ENCODE results near the gene TTC23. TPM values are rescaled to one million over a fixed set of nuclear protein-coding genes. Genes with fewer than 3 reads are reported as not detected.
"Not testable (repeated sequence)": the region's sequence is repeated elsewhere in the genome, so short reads cannot be mapped to it uniquely, and the experiment has no call there.

TTC23 gene
- total RNA-seq, 1 experiment from 2014 or later, result 38.3 TPM

DNA sequence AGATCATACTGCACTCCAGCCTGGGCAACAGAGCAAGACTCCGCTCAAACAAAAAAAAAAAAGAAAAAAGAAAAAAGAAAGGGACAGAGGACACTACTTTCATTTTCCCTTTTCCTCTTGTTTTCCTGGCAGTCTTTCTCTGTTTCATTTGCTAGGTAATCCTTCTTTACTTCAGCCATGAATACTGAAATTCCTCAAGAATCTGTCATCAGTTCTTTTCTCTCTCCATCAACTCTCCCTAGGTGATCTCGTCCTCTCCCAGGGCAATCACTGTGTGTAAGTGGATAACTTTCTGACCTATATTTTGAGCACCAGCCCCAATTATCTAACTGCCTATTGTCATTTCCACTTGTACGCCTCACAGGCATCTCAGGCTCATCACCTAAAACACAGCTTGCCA lies 51.5 kb downstream of the TTC23 start:
- DNase-seq (ENCODE audit: low read depth), result peak; percentile 7

DNA sequence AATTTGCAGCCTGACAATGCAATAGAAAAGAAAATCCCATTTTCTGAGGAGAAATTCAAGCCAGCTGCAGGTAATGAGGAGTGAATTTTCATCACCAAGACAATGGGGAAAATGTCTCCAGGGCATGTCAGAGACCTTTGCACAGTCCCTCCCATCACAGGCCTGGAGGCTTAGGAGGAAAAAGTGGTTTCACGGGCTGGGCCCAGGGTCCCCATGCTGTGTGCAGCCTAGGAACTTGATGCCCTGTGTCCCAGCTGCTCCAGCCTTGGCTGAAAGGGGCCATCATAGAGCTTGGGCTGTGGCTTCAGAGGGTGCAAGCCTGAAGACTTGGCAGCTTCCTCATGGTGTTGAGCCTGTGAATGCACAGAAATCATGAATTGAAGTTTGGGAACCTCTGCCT lies 57.2 kb downstream of the TTC23 start:
- DNase-seq (ENCODE audit: low read depth), result not testable (repeated sequence)

DNA sequence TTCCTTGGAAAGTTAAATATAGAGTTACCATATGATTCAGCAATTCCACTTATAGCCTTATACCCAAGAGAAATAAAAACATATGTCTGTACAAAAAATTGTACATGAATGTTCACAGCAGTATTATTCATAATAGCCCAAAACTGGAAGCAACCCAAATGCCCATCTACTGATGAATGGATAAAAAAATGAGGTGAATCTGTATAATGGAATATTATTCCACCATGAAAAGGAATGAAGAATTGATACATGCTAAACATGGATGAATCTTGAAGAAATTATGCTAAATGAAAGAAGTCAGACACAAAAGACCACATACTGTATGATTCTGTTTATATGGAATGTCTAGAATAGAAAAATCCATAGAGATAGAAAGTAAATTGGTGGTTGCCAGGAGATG lies 61.4 kb downstream of the TTC23 start:
- DNase-seq (ENCODE audit: low read depth), result no peak

DNA sequence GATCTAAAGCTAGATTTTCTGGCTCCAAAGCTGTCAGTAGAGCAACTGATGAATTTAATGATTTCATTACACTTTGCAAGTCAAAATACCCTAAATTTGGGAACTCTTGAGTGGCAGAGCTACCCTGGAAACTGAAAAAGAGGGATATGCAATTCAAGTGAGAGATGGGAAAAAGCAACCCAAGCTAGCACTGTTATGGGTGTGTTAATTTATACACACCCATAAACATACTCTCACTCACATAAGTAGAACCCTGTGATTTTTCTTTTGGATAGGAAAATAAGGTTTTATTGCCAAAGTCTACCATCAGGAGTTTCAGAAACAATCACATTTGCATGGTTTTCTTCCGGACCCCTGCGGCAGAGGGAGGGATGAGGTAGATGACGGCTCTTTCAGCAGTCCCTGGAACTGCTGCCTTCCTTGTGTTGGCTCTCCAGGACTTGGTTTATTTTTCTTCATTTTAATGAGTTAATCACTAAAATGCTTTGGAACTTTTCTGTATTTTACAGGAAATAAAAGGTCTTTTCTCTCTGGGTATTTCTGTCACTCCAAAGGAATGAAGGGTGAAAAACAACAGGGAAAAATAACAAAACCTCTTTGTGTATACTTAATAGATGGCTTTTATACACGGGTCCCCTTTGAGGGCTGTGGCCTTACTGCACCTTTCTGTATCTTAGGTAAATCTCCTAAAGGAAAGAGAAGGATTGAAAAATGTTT lies 63.8 kb downstream of the TTC23 start:
- no peak for DNase-seq (ENCODE audit: low read depth)

DNA sequence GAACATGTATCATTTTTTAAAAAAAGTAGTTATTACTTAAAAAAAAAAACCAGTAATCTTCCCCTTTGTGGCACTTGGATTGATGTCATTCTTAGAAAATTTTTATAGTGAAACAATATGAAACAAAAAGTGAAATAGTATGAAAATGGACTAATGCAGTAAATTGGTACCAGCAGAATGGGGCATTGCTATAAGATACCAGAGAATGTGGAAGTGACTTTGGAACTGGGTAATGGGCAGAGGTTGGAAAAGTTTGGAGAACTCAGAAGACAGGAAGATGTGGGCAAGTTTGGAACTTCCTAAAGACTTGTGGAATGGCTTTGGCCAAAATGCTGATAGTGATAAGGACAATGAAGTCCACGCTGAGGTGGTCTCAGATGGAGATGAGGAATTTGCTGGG lies 66.6 kb downstream of the TTC23 start:
- DNase-seq (ENCODE audit: low read depth), result no peak

DNA sequence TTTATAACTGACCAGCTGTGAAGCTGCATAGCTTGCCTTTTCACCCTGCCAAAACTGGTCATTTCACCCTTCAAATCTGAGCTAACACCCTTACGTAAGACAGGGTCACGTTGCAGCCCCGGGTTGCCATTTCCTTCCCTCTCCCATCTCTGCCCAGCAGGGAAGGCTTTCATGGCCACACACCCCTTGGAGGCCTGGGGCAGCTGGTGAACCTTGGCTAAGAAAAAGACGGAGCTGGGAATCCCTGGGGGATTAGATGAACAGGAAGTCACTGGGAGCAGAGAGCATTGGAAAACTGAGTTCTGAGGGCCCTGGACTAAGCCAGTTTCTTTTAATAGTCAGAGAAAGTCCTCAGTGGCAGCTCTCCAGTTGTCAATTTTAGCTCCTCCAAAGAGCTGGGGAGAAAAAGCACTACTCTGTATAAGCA lies 67.8 kb downstream of the TTC23 start:
- no peak for DNase-seq (ENCODE audit: low read depth)

DNA sequence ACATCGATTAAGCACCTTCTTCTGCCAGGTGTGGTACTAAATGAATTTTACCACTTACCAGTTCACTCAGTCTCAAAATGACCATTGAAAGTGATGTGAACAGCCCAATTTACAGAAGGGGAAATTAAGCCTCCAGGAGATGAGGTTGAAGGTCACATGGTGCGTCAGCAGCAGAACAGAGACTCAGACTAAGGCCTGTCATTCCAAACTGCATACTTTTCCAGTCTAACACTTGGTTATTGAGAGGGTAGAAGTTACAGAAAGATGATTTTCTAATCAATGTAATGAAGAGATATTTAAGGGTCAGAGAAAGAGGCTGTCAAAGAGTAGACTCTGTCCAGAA lies 68.4 kb downstream of the TTC23 start:
- DNase-seq (ENCODE audit: low read depth), result no peak

DNA sequence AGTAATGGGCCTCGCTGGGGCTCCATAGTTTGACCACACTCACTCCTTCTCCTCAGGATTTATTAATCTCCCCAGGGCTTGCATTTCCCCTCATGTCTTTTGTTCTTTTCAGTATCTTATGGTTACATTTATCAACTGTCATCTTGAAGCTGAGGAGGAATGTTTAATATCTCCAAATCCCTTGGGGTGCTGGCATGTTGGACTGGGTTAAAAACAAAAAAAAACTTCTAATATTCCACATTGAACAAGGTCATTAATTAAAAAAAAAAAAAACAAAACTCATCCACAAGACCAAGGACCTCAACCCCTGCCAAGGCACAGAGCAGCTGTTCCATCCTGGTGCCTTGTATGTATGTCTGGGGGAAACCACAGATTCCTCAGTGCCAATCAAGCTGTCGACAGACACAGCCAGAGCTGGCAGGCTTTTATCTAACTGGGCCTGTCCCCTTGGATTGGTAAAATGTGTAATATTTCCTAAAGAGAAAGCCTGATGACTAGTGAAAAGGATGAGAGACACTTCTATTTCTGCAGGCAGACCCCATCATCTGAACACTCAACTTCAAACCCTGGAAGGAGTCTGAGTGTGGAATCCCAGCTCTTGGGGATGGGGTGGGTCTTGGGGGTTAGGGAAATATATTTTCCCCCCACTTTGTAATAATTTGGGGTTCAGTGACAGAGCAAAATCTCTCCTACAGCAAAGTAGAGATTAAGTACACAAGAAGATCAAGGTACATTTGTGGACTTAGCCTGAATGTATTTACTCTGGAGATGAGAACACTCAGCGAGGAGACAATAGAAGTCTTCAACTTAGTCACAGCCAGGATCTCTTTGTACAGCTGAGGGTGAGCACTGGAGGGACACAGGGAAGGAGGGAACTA lies 69.1 kb downstream of the TTC23 start:
- no peak for DNase-seq (ENCODE audit: low read depth)

DNA sequence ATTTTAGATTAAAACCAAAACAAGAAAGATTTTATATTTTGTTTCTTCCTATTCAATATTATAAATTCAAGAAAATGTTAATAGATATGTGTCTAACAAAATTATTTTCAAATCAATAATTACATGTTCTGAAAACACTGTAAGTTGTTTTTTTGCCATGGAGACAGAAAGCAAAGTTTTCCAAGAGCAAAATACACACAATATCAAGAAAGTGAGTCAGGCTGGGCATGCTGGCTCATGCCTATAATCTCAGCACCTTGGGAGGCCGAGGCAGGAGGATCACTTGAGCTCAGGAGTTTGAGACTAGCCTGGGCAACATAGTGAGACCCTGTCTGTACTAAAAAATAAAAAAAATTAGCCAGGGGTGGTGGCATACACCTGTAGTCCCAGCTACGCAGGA lies 71.7 kb downstream of the TTC23 start:
- DNase-seq (ENCODE audit: low read depth), result no peak

DNA sequence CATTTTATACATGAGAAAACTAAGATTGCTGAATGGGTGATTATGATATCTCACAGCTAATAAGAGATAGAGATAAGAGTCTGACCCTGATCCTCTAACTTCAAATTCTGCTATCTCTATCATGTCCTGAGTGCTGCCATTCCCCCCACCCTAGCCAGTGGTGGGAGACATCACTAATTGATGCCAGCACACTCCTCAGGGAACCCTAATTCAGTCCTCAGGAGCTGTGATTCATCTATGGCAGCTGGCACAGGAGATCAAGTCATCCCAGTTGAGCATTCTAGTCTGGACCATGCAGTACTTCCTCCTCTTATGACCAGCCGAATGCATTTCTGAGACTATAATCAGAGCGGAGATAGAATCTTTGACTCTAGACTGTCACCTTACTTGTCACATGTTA lies 72.6 kb downstream of the TTC23 start:
- no peak for DNase-seq (ENCODE audit: low read depth)

DNA sequence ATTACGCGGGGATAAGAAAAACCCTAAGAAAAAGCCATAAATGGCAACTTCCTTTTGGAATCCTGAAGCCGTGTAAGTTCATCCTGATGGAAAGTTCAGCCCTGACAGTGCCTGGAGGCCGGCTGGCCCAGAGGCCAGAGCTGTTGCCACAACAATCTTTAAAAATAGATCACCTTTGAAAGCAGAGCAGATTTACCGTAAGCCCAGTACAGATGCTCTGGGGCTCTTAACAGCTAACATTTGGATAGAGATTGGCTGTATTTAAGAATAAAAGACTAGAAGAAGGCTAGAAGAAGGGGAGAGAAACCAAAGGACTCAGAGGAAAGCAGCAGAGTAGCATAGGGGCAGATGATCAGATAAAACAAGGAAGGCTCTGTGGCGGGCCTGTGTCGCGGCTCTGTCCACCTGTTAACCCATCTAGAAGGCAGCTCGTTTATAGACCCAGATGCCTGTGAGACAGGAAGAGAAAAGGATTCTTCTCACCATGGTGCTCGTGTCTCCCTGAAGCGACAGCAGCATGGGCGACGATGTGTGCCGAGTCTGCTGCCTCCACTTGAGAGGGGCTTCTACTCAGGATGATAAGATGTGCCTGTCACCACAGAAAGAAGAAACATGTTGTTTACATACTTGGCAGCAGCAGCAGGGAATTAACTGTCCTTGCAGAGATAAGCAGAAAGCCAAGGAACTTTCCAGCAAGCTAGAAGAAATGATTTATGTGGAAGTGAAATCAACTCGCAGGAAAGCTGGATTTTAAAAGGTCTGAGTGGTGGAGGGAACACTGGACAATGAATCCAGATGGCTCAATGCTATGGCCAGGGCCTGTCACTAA lies 74.6 kb downstream of the TTC23 start:
- no peak for DNase-seq (ENCODE audit: low read depth)

DNA sequence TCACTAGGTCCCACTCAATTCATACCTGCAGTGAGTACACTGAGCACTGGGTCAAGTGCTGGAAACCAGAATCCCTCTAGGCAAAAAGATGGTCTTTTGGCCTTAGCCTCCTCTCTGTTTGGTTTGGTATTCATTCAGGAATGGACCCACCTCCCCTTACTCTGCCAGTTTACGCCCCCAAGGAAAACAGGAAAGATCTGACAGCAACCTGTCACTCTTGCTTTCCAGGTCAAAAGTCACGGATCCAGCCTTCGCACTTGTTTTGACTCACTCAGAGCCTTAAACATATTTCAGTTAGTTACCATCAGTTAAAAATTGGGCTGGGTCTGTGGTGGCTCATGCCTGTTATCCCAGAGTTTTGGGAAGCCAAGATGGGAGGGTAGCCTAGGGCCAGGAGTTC lies 76.4 kb downstream of the TTC23 start:
- DNase-seq (ENCODE audit: low read depth), result no peak

DNA sequence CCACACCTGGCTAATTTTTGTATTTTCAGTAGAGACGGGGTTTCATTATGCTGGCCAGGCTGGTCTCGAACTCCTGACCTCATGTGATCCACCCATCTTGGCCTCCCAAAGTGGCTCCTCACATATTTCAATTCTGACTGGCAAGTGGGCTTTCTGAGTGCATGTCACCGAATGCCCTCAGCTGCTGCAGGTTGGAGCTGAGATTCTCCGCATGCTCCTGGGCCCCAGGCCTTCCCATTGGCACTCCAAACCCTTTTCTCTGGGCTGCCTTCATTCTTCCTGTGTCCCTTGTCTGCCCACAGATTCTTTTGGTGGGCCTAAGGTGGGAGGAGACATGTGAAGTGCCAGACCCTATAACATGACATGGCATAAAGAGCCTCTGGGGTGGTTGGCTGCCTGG lies 77.2 kb downstream of the TTC23 start:
- no peak for DNase-seq (ENCODE audit: low read depth)

DNA sequence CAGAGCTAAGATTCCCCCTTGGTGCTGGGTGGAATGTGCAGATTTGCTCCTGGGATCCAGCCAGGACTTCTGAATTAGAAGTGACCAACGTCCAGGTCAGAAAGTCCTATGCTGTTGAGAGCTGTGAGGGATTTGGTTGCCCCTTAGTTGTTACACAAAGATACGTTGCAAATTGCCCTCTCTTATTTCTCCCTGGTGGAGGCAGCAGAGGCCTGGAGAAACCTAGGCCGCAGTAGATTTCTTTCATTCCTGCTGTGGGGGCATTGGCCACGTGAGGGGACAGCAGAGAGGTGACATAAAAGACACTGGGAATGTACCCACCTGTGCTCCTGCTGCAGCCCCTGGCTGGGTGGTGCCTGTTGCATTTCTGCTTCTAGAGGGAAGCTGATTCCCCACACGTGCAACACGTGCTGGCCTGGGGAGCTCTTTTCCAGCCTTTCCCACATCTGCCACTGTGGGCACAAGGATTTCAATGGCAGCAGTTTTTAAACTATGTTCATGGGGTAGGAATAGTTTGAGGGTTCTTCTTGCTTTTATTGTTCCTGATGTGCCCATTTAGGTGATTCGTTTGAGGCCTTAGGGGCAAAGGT lies 78.8 kb downstream of the TTC23 start:
- no peak for DNase-seq (ENCODE audit: low read depth)

DNA sequence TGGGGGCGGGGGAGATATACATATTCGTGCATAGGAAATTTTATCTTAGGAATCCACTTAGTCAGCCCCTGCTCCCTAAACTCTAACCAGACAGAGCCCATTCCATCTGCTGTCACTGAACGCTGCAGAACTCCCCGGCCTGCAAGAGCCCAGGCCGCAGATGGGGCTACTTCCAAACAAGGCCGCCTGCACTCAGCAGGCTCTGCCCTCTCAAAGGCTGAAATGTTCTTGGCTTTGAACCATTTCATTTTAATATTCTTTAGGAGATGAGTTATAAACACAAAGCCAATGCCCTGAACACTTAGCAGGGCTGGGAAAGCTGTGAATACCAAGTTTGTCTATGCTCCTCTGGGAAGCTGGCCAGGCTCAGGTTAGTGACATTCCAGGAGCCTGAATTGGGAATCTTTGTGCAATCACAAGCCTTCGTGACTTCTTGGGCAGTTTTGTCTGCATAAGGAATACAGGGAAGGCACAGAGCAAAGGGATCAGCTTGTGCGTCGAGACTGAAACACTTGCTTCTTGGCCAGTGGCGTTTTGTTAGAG lies 79.5 kb downstream of the TTC23 start:
- peak; percentile 55 for DNase-seq (ENCODE audit: low read depth)

DNA sequence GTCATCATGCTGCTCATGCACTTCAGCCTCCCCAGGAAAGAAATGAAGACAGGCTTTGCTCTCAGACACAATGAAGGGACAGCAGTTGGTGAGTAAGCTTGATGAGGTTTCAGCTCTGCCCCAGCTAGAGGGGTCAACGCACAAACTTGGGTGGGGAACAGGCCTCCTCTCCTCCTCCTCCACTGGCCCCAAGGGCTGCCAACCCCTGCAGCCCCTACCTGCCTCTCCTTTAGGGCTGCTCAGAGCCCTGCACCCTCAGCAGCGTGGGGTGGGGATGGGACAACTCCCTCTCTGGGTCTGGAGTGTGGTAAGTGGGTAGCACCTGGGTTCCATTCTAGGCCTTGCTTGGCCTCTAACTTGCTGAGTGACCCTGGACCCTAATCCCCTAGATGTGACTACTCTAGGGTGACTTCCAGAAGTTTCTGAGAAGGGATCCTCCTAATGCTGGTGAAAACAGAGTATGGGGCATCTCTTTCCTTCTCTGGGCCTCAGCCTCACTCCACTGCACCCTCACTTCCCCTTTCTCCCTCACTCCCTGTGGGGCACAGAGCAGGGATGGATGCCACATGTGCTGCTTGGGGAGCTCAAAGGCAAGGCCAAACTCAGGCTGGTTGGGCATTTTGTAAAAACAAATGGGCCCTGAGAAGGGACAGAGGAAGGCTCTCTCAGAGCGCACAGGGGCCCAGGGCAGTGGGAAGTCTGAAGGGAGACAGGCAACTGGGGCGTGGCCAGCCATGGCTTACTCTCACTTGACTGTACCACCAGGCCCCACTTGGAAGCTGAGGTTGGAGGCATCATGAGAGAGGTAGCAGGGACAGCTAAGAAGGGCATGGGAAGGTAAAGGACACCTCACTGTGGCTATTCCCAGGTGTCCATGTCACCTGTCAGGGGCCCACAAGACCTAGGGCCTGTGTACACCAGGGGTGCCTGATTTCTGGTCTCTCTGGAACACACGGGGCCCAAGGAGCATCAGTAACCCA lies 80.5 kb downstream of the TTC23 start:
- no peak for DNase-seq (ENCODE audit: low read depth)

DNA sequence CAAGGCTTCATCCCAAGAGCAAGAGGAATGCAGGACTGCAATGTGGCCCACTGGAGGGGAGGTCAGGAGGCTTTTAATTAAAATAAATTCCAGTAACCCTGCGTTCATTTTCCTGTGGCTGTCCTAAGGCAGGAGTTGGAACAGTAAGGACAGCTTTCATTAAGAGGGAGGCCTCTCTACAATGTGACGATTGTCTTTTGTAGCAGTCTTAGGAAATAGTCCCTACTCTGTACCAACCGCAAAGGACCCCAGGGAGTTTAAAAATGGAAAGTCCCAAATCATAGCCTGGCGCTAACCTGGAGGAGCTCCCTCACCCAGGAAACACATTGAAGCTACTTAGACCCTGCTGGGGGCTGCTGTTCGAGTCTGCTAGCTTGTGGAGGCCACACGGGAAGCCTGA lies 81.7 kb downstream of the TTC23 start:
- peak; percentile 40 for DNase-seq (ENCODE audit: low read depth)

DNA sequence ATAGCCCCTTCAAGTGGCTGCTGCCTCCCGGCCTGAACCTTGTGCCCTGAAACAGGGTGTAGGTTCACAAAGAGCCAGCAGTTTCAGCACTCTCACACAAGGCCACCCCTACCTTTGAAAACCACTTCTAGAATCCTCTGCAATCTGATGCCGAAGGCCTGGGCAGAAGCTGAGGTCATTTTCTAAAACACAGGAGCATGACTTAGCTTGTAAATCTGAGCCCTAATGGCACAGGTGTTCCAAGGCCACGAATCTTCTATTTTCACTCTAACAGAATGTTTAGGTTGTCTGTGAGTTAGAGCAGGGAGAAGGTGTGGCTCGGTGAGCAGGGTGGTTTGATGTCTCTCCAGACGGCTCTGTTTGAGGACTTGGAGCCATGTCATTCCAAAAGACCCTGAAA lies 82.2 kb downstream of the TTC23 start:
- no peak for DNase-seq (ENCODE audit: low read depth)

DNA sequence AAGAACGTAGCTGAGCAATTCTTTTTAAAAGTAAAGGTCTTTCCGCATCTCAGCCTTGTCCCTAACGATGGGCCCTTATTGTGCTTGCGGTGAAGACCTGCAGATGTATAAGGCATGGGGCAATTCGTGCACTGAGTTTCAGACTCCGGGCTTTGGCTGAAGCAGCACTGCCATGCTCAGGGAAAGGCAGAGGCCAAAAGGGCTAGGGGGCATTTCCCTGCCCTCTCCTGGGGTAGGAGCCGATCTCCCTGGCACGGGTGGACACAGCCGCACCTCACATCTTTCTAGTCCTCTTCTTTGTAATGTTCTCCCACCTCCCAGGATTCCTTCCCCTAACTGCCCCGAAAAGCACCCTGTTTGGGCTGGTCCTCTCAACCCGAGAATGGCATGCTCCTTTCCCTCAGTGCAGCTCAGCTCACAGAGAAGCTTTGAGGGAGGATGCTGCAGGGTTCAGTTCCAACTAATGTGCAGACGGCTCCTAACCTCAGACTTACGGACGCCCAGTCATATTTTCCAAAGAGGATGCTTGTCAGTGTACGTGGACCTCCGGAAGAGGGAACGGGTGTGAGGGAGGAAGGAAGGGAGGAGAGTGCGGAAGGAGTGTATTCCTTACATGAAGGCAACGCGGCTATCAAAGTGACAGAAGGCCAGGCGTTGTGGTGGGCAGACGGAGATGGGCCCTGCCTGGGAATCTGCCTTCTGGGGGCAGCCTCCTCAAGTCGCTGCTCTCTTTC lies 83.3 kb downstream of the TTC23 start:
- no peak for DNase-seq (ENCODE audit: low read depth)

Data from RPMI7951 (cell line).